Endothelial cell of umbilical vein (primary cell): ENCODE results near the gene M1AP.

Experiments
- CTCF ChIP-seq, 2 donors: IDR thresholded peaks; 1 replicate in 1 of 2; 2 replicates in 1 of 2; pipeline ENCODE4 v1.5.1; 2011; ENCODE audit warnings: low read length in 2 of 2, mild to moderate bottlenecking in 2 of 2, moderate library complexity in 2 of 2, control low read depth in 1 of 2, inconsistent platforms in 1 of 2, low read depth in 1 of 2; ENCODE audit not compliant: insufficient read depth in 1 of 2; ENCODE audit errors: extremely low read depth in 1 of 2
- EZH2 ChIP-seq: IDR thresholded peaks from 2 replicates; pipeline ENCODE4 v1.6.1; 2012; ENCODE audit warnings: borderline replicate concordance, low read depth, mild to moderate bottlenecking, moderate library complexity, low read length, inconsistent platforms; ENCODE audit not compliant: severe bottlenecking
- JUN ChIP-seq: IDR thresholded peaks from 2 replicates; pipeline ENCODE4 v1.6.1; 2011; ENCODE audit warnings: borderline replicate concordance, low read depth; ENCODE audit not compliant: insufficient read length, insufficient read depth
- MAX ChIP-seq: IDR thresholded peaks from 2 replicates; pipeline ENCODE4 v1.6.1; 2011; ENCODE audit not compliant: insufficient read depth, insufficient read length
- MYC ChIP-seq: IDR thresholded peaks from one replicate; pipeline ENCODE4 v1.6.1; 2011; ENCODE audit warnings: mild to moderate bottlenecking, low read depth, low read length
- POLR2A ChIP-seq: IDR thresholded peaks from 2 replicates; pipeline ENCODE4 v1.6.1; 2012; ENCODE audit warnings: low read depth, mild to moderate bottlenecking, control low read depth, low read length
- POLR2AphosphoS5 ChIP-seq: IDR thresholded peaks from 2 replicates; pipeline ENCODE4 v1.6.1; 2012; ENCODE audit warnings: low read depth, mild to moderate bottlenecking, control low read depth, low read length, moderate library complexity; ENCODE audit not compliant: insufficient read depth

- TF ChIP-seq CTCF (IDR thresholded peaks at IDR 0.05; ENCODE audit: extremely low read depth in 1 of 2, insufficient read depth in 1 of 2, low read depth in 1 of 2, low read length in 2 of 2) (no peak), EZH2 (no peak), POLR2A (no peak), POLR2AphosphoS5 (no peak), MYC (no peak), JUN (no peak), MAX (no peak)
Observed at GRCh38 chr2:74617122-74617521, 31.0 kb downstream of the M1AP start.
